Sigmoid colon (tissue), 4 donors: ENCODE data around the gene EML4.

Experiments
- EP300 ChIP-seq, 4 donors: sonication (generic); formaldehyde crosslinking; IDR thresholded peaks; one replicate each; pipeline ENCODE4 v1.6.1; 2017; ENCODE audit warnings: antibody characterized with exemption in 4 of 4
- POLR2A ChIP-seq, 2 donors: fragments of 450-650 bp; IDR thresholded peaks; one replicate each; pipeline ENCODE4 v1.6.1; 2016; ENCODE audit warnings: antibody characterized with exemption in 2 of 2, mild to moderate bottlenecking in 2 of 2, moderate library complexity in 2 of 2
- TF ChIP-seq, protein P1 (sequence below), 4 experiments: fragments of 450-650 bp in 3 of 4; fragments of 200-600 bp in 1 of 4; IDR thresholded peaks; one replicate each; pipeline ENCODE4 v1.5.1; 2016 to 2019; ENCODE audit warnings: antibody characterized with exemption in 4 of 4, mild to moderate bottlenecking in 3 of 4, moderate library complexity in 2 of 4

DNA sequence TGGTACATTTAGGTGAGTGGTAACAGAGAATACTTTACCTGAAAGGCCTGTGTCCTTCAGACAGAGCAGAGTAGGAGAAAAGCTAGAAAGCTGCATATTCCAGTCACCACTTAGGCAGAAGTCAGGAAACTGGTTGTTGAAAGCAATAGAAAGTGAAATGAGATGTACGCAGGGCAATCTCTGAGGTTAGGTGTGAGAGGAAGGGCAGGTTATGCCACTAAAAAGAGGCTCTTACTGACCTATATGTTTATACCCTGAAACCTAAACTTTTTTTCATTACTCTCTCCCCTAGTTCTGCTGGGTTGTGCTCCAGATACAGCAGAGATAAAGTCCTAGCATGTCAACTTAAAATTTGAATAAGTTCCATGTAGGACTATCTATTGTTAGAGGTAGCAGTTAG is 98.4 kb downstream of the EML4 start:
- TF ChIP-seq, protein P1, sequence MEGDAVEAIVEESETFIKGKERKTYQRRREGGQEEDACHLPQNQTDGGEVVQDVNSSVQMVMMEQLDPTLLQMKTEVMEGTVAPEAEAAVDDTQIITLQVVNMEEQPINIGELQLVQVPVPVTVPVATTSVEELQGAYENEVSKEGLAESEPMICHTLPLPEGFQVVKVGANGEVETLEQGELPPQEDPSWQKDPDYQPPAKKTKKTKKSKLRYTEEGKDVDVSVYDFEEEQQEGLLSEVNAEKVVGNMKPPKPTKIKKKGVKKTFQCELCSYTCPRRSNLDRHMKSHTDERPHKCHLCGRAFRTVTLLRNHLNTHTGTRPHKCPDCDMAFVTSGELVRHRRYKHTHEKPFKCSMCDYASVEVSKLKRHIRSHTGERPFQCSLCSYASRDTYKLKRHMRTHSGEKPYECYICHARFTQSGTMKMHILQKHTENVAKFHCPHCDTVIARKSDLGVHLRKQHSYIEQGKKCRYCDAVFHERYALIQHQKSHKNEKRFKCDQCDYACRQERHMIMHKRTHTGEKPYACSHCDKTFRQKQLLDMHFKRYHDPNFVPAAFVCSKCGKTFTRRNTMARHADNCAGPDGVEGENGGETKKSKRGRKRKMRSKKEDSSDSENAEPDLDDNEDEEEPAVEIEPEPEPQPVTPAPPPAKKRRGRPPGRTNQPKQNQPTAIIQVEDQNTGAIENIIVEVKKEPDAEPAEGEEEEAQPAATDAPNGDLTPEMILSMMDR (IDR thresholded peaks at IDR 0.05): no peak
- TF ChIP-seq EP300 (IDR thresholded peaks at IDR 0.05): no peak
- TF ChIP-seq POLR2A (IDR thresholded peaks at IDR 0.05): no peak
